RWPE1 (cell line): ENCODE data around the gene RMND5B.

Experiments used
- CTCF ChIA-PET: fragments of 350-600 bp; sonication (Branson Sonifier 250); formaldehyde crosslinking; extraction: SDS; loops from one replicate; lab custom pipeline; 2021; lab: Yijun Ruan, JAX
- POLR2A ChIA-PET: fragments of 400-600 bp; formaldehyde crosslinking; extraction: SDS; loops from one replicate; lab custom pipeline; 2020; ENCODE audit warnings: antibody characterized with exemption; ENCODE audit not compliant: low non-redundant PET; lab: Yijun Ruan, JAX
- DNase-seq: peaks from one replicate; pipeline ENCODE4 v3.0.0; 2012; ENCODE audit warnings: low spot score
- H3K27ac ChIP-seq: fragments of 450-650 bp; 2 replicates; pipeline ENCODE4 v1.5.1; 2017
- CTCF ChIP-seq: fragments of 450-650 bp; conservative IDR thresholded peaks from 2 replicates; pipeline ENCODE4 v1.5.1; 2017; ENCODE audit warnings: low read depth, mild to moderate bottlenecking

RMND5B gene

GRCh38 chr5:178120607-178121357, 10.0 kb upstream of the RMND5B start:
- CTCF ChIA-PET, result interaction anchor here (0.5 to 5.8 kb wide), 11 partner anchors 10 to 711 kb away, joined by 3 to 50 read pairs (median 4); no protein-coding TSS in a partner anchor
- no peak overlapping the region for H3K27ac ChIP-seq
- TF ChIP-seq CTCF, result peak; percentile 53
- POLR2A ChIA-PET, result interaction anchor here (1.0 to 1.8 kb wide), 2 partner anchors 10 to 11 kb away, joined by 3 to 8 read pairs; partner anchors contain the start of gene RMND5B
- peak; percentile 53 for DNase-seq

DNA sequence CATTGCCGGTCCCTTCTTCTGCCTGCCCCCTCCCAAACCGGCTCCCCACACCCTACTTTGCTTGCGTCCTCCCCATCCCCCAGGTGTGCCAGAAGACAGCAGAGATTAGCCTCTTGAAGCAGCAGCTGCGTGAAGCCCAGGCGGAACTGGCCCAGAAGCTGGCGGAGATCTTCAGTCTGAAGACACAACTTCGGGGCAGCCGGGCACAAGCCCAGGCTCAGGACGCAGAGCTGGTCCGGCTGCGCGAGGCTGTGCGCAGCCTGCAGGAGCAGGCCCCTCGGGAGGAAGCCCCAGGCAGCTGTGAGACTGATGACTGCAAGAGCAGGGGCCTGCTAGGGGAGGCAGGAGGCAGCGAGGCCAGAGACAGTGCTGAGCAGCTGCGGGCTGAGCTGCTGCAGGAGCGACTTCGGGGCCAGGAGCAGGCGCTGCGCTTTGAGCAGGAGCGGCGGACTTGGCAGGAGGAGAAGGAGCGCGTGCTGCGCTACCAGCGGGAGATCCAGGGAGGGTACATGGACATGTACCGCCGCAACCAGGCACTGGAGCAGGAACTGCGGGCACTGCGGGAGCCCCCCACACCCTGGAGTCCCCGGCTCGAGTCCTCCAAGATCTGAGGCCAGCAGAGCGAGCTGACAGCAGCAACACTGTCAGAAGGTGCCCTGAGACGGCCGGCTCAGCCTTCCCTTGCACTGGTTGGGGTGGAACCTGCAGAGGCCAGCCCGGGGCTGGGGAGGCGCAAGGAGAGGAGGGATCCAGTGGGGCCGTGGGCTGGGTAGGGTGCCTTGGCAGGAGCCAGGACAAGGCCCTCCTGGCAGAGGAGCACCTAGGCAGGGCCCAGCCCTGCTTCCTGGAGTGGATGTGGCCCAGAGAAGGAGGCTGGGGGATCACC, 9.2 kb upstream of the RMND5B start:
- ChIA-PET CTCF (interaction anchor here (0.6 to 5.8 kb wide), 8 partner anchors 15 to 712 kb away, joined by 3 to 50 read pairs (median 6); no protein-coding TSS in a partner anchor), POLR2A (interaction anchor here (1.0 to 1.8 kb wide), 2 partner anchors 10 to 11 kb away, joined by 3 to 8 read pairs; partner anchors contain the start of gene RMND5B)
- no peak for TF ChIP-seq CTCF
- DNase-seq, result no peak
- peak overlapping the region; percentile 30; the same call in 1 of the 2 replicates for H3K27ac ChIP-seq

GRCh38 chr5:178122346-178122745, 8.5 kb upstream of the RMND5B start:
- CTCF ChIA-PET, result interaction anchor here (1.1 to 5.8 kb wide), 3 partner anchors 17 to 47 kb away, joined by 4 to 50 read pairs (median 6); no protein-coding TSS in a partner anchor
- DNase-seq, result no peak
- no peak for TF ChIP-seq CTCF
- H3K27ac ChIP-seq, result peak overlapping the region; percentile 30
- POLR2A ChIA-PET, result interaction anchor here (1.8 kb wide), 1 partner anchor 9 kb away, joined by 8 read pairs; the partner anchor contains the start of gene RMND5B

DNA sequence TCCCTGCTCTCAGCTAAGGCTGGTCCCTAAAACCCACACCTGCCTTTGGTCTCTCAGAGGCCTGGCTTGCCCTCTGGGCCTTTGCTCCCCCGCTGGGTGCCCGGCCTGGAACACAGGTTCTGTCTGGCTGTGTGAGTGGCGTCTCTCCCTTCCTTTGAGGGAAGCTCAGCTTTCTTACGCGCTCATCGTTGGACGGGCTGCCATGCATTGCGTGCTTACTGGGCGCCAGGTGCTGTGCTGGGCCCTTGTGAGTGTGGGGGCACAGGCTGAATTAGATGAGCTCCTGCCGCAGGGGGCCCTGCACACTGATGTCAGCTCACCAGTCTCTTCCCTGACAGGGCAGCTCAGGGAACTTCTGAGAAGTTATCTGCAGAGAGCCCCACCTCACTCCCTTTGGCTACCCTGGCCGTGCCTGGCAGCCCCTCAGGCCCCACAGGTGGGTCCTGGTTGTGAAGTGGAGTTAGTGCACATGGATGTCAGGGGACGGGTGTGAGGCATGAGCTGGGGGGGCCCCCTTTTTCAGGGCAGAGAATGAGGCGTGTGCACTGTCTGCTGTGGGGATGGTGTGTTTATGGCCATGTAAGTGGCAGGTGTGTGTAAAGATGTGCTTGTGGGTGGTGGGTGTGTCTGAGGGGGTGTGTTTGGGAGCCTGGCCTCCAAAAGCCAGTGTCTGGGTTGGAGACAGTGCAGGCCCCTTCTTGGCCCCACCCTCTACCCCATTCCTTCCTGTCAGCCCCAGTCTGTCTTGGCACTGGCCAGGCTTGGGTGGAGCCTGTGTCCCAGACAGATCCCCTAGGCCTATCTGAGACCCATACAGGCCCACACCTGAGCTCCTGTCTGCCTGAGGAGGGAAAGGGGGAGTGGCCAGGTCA, 7.5 kb upstream of the RMND5B start:
- DNase-seq, result peak; percentile 46
- peak overlapping the region; percentile 30 for H3K27ac ChIP-seq
- ChIA-PET CTCF (interaction anchor here (0.5 to 5.8 kb wide), 5 partner anchors 10 to 686 kb away, joined by 3 to 50 read pairs (median 3); no protein-coding TSS in a partner anchor), POLR2A (interaction anchor here (0.5 to 1.9 kb wide), 3 partner anchors 42 to 698 kb away, joined by 3 to 5 read pairs (median 3); no protein-coding TSS in a partner anchor)
- TF ChIP-seq CTCF, result no peak

- no peak for TF ChIP-seq CTCF
- peak; percentile 72 for DNase-seq
- H3K27ac ChIP-seq, result peak overlapping the region; percentile 30; the same call in 1 of the 2 replicates
- ChIA-PET POLR2A (interaction anchor here (0.5 to 1.9 kb wide), 6 partner anchors 10 to 699 kb away, joined by 3 to 13 read pairs (median 3); partner anchors contain the start of genes HNRNPAB and N4BP3), CTCF (interaction anchor here (0.5 to 5.8 kb wide), 3 partner anchors 19 to 687 kb away, joined by 3 to 50 read pairs (median 4); no protein-coding TSS in a partner anchor)
Observed at GRCh38 chr5:178123966-178124925, 6.6 kb upstream of the RMND5B start.
